ENCODE results near the gene TMEM62.

Gene TMEM62

DNA sequence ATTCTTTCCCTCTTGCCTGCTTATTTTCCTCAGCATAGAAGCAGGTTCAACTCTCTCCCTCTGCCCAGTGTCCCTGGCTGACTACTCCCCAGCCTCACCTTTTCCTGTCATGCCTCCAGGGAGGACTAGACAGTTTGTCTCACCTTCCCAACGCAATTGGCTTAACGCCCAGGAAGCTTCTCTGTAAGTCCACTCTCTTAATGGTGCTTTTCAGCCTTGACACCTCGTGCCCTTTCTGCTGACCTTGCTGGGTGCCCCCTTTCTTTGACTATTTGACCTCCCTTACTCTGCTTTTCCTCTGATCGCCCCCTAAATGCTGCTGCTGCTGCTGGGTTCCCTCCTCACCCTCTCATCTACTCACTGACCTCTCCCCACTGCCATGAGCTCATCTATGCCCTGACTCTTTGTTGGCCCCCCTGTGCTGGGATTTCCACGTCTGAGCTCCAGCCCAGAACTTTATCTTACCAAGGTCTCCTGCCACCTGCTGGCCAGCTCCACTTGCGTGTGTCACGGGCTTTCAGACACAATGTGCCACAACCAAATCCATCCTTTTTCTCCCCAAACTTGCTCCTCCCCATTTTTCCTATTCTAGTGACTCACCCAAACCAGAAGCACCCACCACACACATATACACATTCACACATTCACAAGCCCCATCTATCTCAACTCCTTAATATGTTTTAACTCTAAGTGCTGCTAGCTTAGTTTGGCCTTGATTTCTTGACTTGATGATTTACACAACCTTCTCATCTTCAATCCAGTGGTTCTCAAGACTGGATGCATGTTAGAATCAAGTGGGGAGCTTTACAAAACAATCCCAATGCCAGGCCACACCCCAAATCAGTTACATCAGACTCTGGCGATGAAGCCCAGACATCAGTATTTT lies 70.9 kb downstream of the TMEM62 start:
- H3K27me3 ChIP-seq (ENCODE audit: insufficient read depth, poor library complexity, severe bottlenecking), result peaks cover 2% of the 10 kb centered on the region
- H3K27ac ChIP-seq (replicated peaks), result no peak overlapping the region
- peak in 1 of 2 experiments; percentile 49 for DNase-seq (ENCODE audit: low read depth in 1 of 2, low spot score in 1 of 2)
- no peak overlapping the region for H3K4me3 ChIP-seq (replicated peaks; ENCODE audit: insufficient read depth, low read length)
- TF ChIP-seq, protein P1, sequence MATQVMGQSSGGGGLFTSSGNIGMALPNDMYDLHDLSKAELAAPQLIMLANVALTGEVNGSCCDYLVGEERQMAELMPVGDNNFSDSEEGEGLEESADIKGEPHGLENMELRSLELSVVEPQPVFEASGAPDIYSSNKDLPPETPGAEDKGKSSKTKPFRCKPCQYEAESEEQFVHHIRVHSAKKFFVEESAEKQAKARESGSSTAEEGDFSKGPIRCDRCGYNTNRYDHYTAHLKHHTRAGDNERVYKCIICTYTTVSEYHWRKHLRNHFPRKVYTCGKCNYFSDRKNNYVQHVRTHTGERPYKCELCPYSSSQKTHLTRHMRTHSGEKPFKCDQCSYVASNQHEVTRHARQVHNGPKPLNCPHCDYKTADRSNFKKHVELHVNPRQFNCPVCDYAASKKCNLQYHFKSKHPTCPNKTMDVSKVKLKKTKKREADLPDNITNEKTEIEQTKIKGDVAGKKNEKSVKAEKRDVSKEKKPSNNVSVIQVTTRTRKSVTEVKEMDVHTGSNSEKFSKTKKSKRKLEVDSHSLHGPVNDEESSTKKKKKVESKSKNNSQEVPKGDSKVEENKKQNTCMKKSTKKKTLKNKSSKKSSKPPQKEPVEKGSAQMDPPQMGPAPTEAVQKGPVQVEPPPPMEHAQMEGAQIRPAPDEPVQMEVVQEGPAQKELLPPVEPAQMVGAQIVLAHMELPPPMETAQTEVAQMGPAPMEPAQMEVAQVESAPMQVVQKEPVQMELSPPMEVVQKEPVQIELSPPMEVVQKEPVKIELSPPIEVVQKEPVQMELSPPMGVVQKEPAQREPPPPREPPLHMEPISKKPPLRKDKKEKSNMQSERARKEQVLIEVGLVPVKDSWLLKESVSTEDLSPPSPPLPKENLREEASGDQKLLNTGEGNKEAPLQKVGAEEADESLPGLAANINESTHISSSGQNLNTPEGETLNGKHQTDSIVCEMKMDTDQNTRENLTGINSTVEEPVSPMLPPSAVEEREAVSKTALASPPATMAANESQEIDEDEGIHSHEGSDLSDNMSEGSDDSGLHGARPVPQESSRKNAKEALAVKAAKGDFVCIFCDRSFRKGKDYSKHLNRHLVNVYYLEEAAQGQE (IDR thresholded peaks at IDR 0.05; ENCODE audit: insufficient replicate concordance, low read depth), result no peak
- TF ChIP-seq, protein P2, sequence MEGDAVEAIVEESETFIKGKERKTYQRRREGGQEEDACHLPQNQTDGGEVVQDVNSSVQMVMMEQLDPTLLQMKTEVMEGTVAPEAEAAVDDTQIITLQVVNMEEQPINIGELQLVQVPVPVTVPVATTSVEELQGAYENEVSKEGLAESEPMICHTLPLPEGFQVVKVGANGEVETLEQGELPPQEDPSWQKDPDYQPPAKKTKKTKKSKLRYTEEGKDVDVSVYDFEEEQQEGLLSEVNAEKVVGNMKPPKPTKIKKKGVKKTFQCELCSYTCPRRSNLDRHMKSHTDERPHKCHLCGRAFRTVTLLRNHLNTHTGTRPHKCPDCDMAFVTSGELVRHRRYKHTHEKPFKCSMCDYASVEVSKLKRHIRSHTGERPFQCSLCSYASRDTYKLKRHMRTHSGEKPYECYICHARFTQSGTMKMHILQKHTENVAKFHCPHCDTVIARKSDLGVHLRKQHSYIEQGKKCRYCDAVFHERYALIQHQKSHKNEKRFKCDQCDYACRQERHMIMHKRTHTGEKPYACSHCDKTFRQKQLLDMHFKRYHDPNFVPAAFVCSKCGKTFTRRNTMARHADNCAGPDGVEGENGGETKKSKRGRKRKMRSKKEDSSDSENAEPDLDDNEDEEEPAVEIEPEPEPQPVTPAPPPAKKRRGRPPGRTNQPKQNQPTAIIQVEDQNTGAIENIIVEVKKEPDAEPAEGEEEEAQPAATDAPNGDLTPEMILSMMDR (IDR thresholded peaks at IDR 0.05; ENCODE audit: insufficient read depth, low read length), result peak; percentile 69

DNA sequence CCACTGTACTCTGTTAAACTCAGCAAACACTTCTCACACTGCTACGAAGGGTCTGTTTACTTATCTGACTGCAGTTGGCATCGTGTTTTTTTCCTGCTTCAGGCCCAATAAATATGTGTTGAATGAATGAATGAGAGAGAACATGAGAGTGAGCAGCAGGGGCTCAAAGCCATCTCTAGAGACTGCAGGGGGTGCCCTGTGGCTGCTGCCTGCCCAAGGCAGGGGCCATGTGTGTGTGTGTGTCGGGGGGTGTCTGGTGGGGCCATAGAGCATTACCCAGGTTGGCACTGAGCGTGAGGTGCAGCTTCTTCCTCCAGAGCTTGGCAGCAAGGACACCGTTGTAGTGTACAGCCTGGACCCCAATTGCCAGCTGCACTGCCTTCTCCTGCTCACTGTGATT lies 72.7 kb downstream of the TMEM62 start:
- no peak for DNase-seq (ENCODE audit: low read depth in 1 of 2, low spot score in 1 of 2)
- TF ChIP-seq, protein P1 (IDR thresholded peaks at IDR 0.05; ENCODE audit: insufficient replicate concordance, low read depth), result no peak
- TF ChIP-seq, protein P2 (IDR thresholded peaks at IDR 0.05; ENCODE audit: insufficient read depth, low read length), result no peak
- TF ChIP-seq SPI1 (IDR thresholded peaks at IDR 0.05; ENCODE audit: borderline replicate concordance, low read depth), result no peak
- TF ChIP-seq GABPA (IDR thresholded peaks at IDR 0.05; ENCODE audit: low read depth), result no peak
- no peak for TF ChIP-seq POLR2AphosphoS5 (IDR thresholded peaks at IDR 0.05; ENCODE audit: low read depth)

DNA sequence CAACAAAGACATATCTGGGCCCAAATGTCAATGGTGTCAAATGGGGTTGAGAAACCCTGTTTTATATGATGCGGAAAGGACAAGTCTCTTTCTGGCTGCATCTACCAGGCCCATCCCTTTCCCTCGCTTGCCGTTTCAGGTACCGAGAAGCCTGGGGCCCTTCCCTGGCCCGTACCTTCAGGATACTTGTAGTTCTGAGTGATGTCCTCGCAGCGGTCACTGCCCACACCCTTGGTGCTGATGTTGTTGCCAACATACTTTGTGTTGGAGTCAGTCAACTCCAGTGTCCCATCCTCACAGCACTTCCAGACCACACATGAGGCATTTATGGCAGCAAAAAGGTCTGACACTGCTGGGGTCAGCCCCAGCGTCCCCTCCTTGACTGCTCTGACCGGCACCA lies 73.6 kb downstream of the TMEM62 start:
- Histone ChIP-seq H3K27ac (replicated peaks) (no peak overlapping the region), H3K27me3 (ENCODE audit: insufficient read depth, poor library complexity, severe bottlenecking) (peaks cover 2% of the 10 kb centered on the region), H3K4me3 (replicated peaks; ENCODE audit: insufficient read depth, low read length) (no peak overlapping the region)
- no peak for TF ChIP-seq SPI1 (IDR thresholded peaks at IDR 0.05; ENCODE audit: borderline replicate concordance, low read depth)
- no peak for TF ChIP-seq POLR2AphosphoS5 (IDR thresholded peaks at IDR 0.05; ENCODE audit: low read depth)
- TF ChIP-seq, protein P1 (IDR thresholded peaks at IDR 0.05; ENCODE audit: insufficient replicate concordance, low read depth), result no peak
- TF ChIP-seq, protein P2 (IDR thresholded peaks at IDR 0.05; ENCODE audit: insufficient read depth, low read length), result no peak
- TF ChIP-seq GABPA (IDR thresholded peaks at IDR 0.05; ENCODE audit: low read depth), result no peak
- DNase-seq (ENCODE audit: low read depth in 1 of 2, low spot score in 1 of 2), result no peak

More for the DNA sequence above, 72.7 kb downstream of the TMEM62 start:
- no peak overlapping the region for H3K27ac ChIP-seq (replicated peaks)
- peaks cover 2% of the 10 kb centered on the region for H3K27me3 ChIP-seq (ENCODE audit: insufficient read depth, poor library complexity, severe bottlenecking)
- H3K4me3 ChIP-seq (replicated peaks; ENCODE audit: insufficient read depth, low read length), result no peak overlapping the region
